PC-3 (cell line): ENCODE measurements around the gene PAWR.

Experiments used
- CTCF ChIP-seq: fragments of 300-600 bp; sonication (generic); conservative IDR thresholded peaks from 2 replicates; pipeline ENCODE4 v1.5.1; 2017; ENCODE audit warnings: antibody characterized with exemption, low read depth, mild to moderate bottlenecking, low read length
- EZH2 ChIP-seq: fragments of 300-600 bp; sonication (generic); IDR thresholded peaks from one replicate; pipeline ENCODE4 v1.6.1; 2017; ENCODE audit warnings: antibody characterized with exemption, mild to moderate bottlenecking, low read length; ENCODE audit not compliant: unreplicated experiment
- EZH2phosphoT487 ChIP-seq: fragments of 300-600 bp; sonication (generic); IDR thresholded peaks from 2 replicates; pipeline ENCODE4 v1.6.1; 2018; ENCODE audit warnings: mild to moderate bottlenecking, antibody characterized with exemption, low read length, borderline replicate concordance

GRCh38 chr12:79687711-79688260 is 3.0 kb downstream of the PAWR start:
- TF ChIP-seq CTCF (no peak), EZH2 (no peak), EZH2phosphoT487 (no peak)
